Body of pancreas (tissue), 4 donors: ENCODE measurements around the gene ST3GAL4. TPM values are rescaled to one million over a fixed set of nuclear protein-coding genes. Genes with fewer than 3 reads are reported as not detected.

Experiments used
- ATAC-seq: fragments of 150-250 bp; one replicate; pipeline ENCODE4 v1.9.1; 2016
- DNase-seq, 4 donors: peaks; one replicate each; pipeline ENCODE4 v3.0.0-alpha.2; 2019
- H3K27ac ChIP-seq, 4 donors: fragments of 200-600 bp; sonication (generic); 1 replicate in 3 of 4; 2 replicates in 1 of 4; pipeline versions ENCODE4 v1.5.1 to v1.6.1; 2016 to 2019; ENCODE audit warnings: mild to moderate bottlenecking in 1 of 4, mixed read lengths in 1 of 4, moderate library complexity in 1 of 4
- H3K27me3 ChIP-seq, 2 donors: fragments of 200-600 bp; sonication (generic); one replicate each; pipeline ENCODE4 v1.6.0; 2016; ENCODE audit warnings: mild to moderate bottlenecking in 1 of 2
- H3K36me3 ChIP-seq, 2 donors: fragments of 200-600 bp; sonication (generic); replicated peaks in 1 of 2; 2 replicates each; pipeline ENCODE4 v1.5.1; 2016; ENCODE audit warnings: low read depth in 2 of 2; ENCODE audit not compliant: insufficient read depth in 1 of 2
- H3K4me1 ChIP-seq: fragments of 200-600 bp; sonication (generic); one replicate; pipeline ENCODE4 v1.6.0; 2016
- H3K4me3 ChIP-seq, 2 donors: fragments of 200-600 bp; sonication (generic); 1 replicate in 1 of 2; 2 replicates in 1 of 2; pipeline ENCODE4 v1.5.1; 2016 to 2019
- H3K9me3 ChIP-seq, 3 donors: fragments of 200-600 bp; sonication (generic); 1 replicate in 2 of 3; 2 replicates in 1 of 3; pipeline ENCODE4 v1.5.1; 2016
- POLR2A ChIP-seq, 3 donors: fragments of 450-650 bp; IDR thresholded peaks; one replicate each; pipeline ENCODE4 v1.6.1; 2016; ENCODE audit warnings: antibody characterized with exemption in 3 of 3, mild to moderate bottlenecking in 2 of 3
- WGBS, 2 donors: methylation state at CpG; one replicate each; pipeline ENCODE4 v1.1.5; 2017; 5-methylcytosine and 5-hydroxymethylcytosine counted together
- intact Hi-C: fragments of 100-400 bp; cut with DNase I; formaldehyde crosslinking; loops from one replicate; pipeline ENCODE4 v1.15.1; 2023
- total RNA-seq, 2 donors: library from RNA; depleted of rRNA; stranded (reverse); fragments of >200 nt; gene quantifications; one replicate each; pipeline ENCODE4 v1.1.0, GENCODE V29; 2016
- TF ChIP-seq, protein P1 (sequence below), 7 experiments: fragments of 450-650 bp in 4 of 7; fragments of 200-600 bp in 3 of 7; sonication (generic) in 3 of 7; IDR thresholded peaks; one replicate each; pipeline ENCODE4 v1.5.1; 2016 to 2019; ENCODE audit warnings: antibody characterized with exemption in 7 of 7

The ST3GAL4 gene
- total RNA-seq, 2 donors from 2014 or later: 7.5 to 14.8 TPM

DNA sequence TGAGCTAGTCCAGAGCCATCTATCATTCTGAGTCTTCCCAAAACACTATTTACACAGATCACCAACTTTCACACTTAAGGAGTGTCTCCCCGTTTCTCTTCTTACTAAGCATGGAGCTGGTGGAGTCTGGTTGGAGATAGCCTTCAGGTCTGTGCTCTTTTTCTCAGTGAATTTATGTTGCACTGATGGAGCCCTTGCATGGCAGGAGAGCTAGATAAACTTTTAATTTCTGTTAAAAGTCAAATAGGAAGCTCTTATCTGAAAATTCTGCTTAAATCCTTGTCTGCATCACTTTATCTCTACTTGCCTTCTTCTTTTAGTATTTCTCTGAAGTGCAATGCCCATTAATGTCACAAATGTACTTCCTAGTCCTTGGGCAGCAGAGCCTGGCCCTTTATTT is 63.4 kb downstream of the ST3GAL4 start:
- no peaks in the 10 kb centered on the region for H3K9me3 ChIP-seq
- DNase-seq: no peak
- no peaks in the 10 kb centered on the region for H3K27me3 ChIP-seq
- H3K4me1 ChIP-seq: peaks cover 31% of the 10 kb centered on the region
- H3K4me3 ChIP-seq: no peak overlapping the region
- peak overlapping the region in 1 of 4 donors; percentile 29 for H3K27ac ChIP-seq
- intact Hi-C loops: no loop called here
- WGBS, 2 donors: 0 to 36% methylated on average over 1 of the region's 1 CpG
- no peak for ATAC-seq
- H3K36me3 ChIP-seq: no peaks in the 10 kb centered on the region
- TF ChIP-seq, protein P1, sequence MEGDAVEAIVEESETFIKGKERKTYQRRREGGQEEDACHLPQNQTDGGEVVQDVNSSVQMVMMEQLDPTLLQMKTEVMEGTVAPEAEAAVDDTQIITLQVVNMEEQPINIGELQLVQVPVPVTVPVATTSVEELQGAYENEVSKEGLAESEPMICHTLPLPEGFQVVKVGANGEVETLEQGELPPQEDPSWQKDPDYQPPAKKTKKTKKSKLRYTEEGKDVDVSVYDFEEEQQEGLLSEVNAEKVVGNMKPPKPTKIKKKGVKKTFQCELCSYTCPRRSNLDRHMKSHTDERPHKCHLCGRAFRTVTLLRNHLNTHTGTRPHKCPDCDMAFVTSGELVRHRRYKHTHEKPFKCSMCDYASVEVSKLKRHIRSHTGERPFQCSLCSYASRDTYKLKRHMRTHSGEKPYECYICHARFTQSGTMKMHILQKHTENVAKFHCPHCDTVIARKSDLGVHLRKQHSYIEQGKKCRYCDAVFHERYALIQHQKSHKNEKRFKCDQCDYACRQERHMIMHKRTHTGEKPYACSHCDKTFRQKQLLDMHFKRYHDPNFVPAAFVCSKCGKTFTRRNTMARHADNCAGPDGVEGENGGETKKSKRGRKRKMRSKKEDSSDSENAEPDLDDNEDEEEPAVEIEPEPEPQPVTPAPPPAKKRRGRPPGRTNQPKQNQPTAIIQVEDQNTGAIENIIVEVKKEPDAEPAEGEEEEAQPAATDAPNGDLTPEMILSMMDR (IDR thresholded peaks at IDR 0.05): no peak
- TF ChIP-seq POLR2A (IDR thresholded peaks at IDR 0.05): no peak

DNA sequence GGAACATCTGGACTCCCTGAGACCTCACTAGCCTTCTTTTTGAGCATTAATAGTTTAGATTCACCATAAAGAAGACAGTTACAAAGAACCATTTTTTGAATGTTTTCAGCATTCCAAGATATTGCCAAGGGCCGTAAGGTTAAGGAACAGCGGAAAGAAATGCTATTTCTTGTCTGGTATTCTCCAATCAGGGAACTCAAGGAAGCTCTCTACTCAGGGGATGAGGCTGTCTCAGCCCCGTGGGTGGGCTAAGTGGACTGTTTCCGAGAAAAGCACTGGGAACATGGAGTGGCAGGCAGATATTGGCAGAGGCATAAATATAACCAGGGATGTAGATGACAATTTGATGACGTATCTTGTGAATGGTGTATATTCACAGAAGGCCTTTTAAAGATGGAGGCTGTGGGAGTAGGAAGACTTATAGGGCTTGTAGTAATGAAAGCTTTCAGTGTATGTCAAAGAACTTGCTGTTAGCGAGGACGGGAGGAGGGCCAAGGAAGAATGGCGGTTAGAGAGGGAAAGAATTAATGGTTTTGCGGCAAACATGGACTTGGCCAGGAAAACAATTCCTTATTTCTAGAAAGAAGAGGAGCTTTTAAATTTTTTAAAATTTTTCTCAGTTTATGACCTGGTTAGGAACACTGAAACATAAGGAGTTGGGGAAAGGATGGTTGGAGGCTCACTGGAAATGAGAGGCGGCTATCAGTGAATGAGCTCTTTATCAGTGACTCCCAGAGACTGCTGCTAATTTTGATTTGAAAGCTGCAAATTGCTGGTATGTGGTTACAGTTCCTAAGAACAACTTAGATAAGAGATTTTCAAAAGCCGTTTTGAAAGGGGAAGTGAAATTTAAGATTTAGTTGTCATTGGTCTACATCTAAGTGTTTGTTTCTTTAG is 64.6 kb downstream of the ST3GAL4 start:
- H3K27me3 ChIP-seq: no peaks in the 10 kb centered on the region
- H3K36me3 ChIP-seq: no peaks in the 10 kb centered on the region
- no peak for ATAC-seq
- H3K4me1 ChIP-seq: peaks cover 31% of the 10 kb centered on the region
- intact Hi-C loops: no loop called here
- H3K27ac ChIP-seq: no peak overlapping the region
- TF ChIP-seq, protein P1 (IDR thresholded peaks at IDR 0.05): no peak
- no peak for TF ChIP-seq POLR2A (IDR thresholded peaks at IDR 0.05)
- DNase-seq: no peak
- no peaks in the 10 kb centered on the region for H3K9me3 ChIP-seq
- H3K4me3 ChIP-seq: no peak overlapping the region
- WGBS, 2 donors: 65 to 80% methylated on average over 11 of the region's 11 CpGs

DNA sequence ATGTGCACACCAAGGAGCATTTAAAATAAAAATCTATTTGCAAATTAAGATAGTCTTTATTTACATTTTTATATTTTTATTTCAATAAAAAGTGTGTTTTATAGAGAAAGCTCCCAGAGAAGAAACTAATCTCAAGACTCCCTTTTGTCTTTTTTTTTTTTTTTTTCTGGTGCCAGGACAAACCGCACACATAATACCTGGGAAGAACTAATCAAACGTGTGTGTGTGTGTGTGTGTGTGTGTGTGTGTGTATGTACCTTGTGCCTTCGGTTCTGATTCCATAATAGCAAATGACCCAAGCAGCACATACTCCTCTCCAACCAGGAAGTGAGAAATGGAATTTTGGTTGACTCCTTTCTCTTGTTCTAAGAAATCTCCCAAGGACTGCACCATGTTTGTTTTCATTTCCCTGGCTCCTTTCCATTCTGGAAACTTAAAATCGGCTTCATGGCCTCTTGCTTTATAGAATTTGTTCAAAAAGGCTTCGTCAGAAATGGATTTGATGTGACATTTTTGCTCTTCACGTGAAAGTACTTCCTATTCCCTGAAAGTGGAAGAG is 65.3 kb downstream of the ST3GAL4 start:
- TF ChIP-seq POLR2A (IDR thresholded peaks at IDR 0.05): no peak
- TF ChIP-seq, protein P1 (IDR thresholded peaks at IDR 0.05): no peak
- DNase-seq (no peak), ATAC-seq (no peak)
- Histone ChIP-seq H3K4me3 (no peak overlapping the region), H3K27ac (peak overlapping the region in 2 of 4 donors; percentile 34 to 47), H3K27me3 (no peaks in the 10 kb centered on the region), H3K36me3 (no peaks in the 10 kb centered on the region), H3K4me1 (peaks cover 30% of the 10 kb centered on the region), H3K9me3 (no peaks in the 10 kb centered on the region)
- WGBS, 2 donors: 28 to 34% methylated on average over 6 of the region's 6 CpGs
- intact Hi-C loops: no loop called here

DNA sequence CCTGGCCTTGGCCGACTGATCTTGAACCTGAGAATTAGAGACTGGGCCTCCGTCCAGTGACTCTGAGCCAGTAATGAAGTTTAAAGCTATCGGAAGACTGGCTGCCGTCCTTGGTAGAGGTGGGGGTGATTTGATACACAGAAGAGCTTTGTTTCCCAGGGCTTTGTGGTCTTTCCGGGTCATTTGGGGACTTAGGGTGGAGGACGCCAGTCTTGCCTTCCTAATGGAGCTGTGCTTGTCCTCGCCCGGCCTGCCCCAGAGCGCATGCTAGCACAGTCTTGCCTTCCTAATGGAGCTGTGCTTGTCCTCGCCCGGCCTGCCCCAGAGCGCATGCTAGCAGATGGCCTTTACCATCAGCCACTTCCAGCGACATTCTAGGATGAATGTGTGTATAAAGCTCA is 65.8 kb downstream of the ST3GAL4 start:
- ATAC-seq (no peak), DNase-seq (peak in 2 of 4 donors; percentile 26 to 38)
- H3K4me3 ChIP-seq: no peak overlapping the region
- WGBS, 2 donors: 48 to 63% methylated on average over 8 to 13 of the region's 13 CpGs
- no peak for TF ChIP-seq POLR2A (IDR thresholded peaks at IDR 0.05)
- TF ChIP-seq, protein P1 (IDR thresholded peaks at IDR 0.05): no peak
- peak overlapping the region in 2 of 4 donors; percentile 34 to 47 for H3K27ac ChIP-seq
- H3K27me3 ChIP-seq: no peaks in the 10 kb centered on the region
- no peaks in the 10 kb centered on the region for H3K36me3 ChIP-seq
- H3K9me3 ChIP-seq: no peaks in the 10 kb centered on the region
- peaks cover 25% of the 10 kb centered on the region for H3K4me1 ChIP-seq
- intact Hi-C loops: no loop called here
